Nephron progenitor cell (in vitro differentiated cells): Measurements from ENCODE around the gene MAPK8.

ENCODE experiments used
- DNase-seq: peaks from one replicate; pipeline ENCODE4 v3.0.0; 2021
- H3K27ac Mint-ChIP-seq: 2 replicates; pipeline ENCODE4 v1.8.0; 2021; ENCODE audit warnings: mild to moderate bottlenecking, moderate library complexity, mixed read lengths
- H3K27me3 Mint-ChIP-seq: 2 replicates; pipeline ENCODE4 v1.8.0; 2021; ENCODE audit warnings: mild to moderate bottlenecking, low read depth, mixed read lengths; ENCODE audit not compliant: poor library complexity
- H3K36me3 Mint-ChIP-seq: 2 replicates; pipeline ENCODE4 v1.8.0; 2021; ENCODE audit warnings: low read depth, mixed read lengths
- H3K4me1 Mint-ChIP-seq: 2 replicates; pipeline ENCODE4 v1.8.0; 2021; ENCODE audit warnings: mixed read lengths
- H3K4me3 Mint-ChIP-seq: 2 replicates; pipeline ENCODE4 v1.8.0; 2021; ENCODE audit warnings: mild to moderate bottlenecking, moderate library complexity, mixed read lengths
- H3K9me3 Mint-ChIP-seq: 2 replicates; pipeline ENCODE4 v1.8.0; 2021; ENCODE audit warnings: mild to moderate bottlenecking, moderate library complexity, mixed read lengths
- CTCF ChIP-seq: fragments of 200-600 bp; sonication (generic); IDR thresholded peaks from 2 replicates; pipeline ENCODE4 v1.5.0; 2021; ENCODE audit warnings: antibody characterized with exemption

Gene MAPK8

GRCh38 chr10:48378675-48379074 lies 72.2 kb downstream of the MAPK8 start:
- Mint-ChIP-seq H3K27ac (no peak overlapping the region), H3K9me3 (peaks cover 79% of the 10 kb centered on the region), H3K27me3 (no peaks in the 10 kb centered on the region), H3K4me1 (no peaks in the 10 kb centered on the region), H3K4me3 (no peak overlapping the region), H3K36me3 (peaks cover 76% of the 10 kb centered on the region)
- no peak for DNase-seq
- TF ChIP-seq CTCF = no peak

GRCh38 chr10:48381971-48382370 lies 75.5 kb downstream of the MAPK8 start:
- Mint-ChIP-seq H3K4me1 (no peaks in the 10 kb centered on the region), H3K4me3 (no peak overlapping the region), H3K36me3 (peaks cover 46% of the 10 kb centered on the region), H3K27me3 (no peaks in the 10 kb centered on the region), H3K27ac (no peak overlapping the region), H3K9me3 (peaks cover 46% of the 10 kb centered on the region)
- TF ChIP-seq CTCF = no peak
- DNase-seq = no peak

GRCh38 chr10:48382982-48383381 lies 76.5 kb downstream of the MAPK8 start:
- Mint-ChIP-seq H3K27ac (no peak overlapping the region), H3K4me3 (no peak overlapping the region), H3K4me1 (no peaks in the 10 kb centered on the region), H3K9me3 (peaks cover 37% of the 10 kb centered on the region), H3K27me3 (no peaks in the 10 kb centered on the region), H3K36me3 (peaks cover 43% of the 10 kb centered on the region)
- no peak for DNase-seq
- no peak for TF ChIP-seq CTCF

GRCh38 chr10:48383393-48383792 lies 76.9 kb downstream of the MAPK8 start:
- Mint-ChIP-seq H3K27ac (no peak overlapping the region), H3K36me3 (peaks cover 39% of the 10 kb centered on the region), H3K4me3 (no peak overlapping the region), H3K27me3 (no peaks in the 10 kb centered on the region), H3K9me3 (peaks cover 33% of the 10 kb centered on the region), H3K4me1 (no peaks in the 10 kb centered on the region)
- TF ChIP-seq CTCF = no peak
- DNase-seq = no peak

- Mint-ChIP-seq H3K36me3 (peaks cover 27% of the 10 kb centered on the region), H3K27ac (peak overlapping the region; percentile 86), H3K4me3 (no peak overlapping the region), H3K27me3 (no peaks in the 10 kb centered on the region), H3K9me3 (peaks cover 21% of the 10 kb centered on the region), H3K4me1 (no peaks in the 10 kb centered on the region)
- TF ChIP-seq CTCF = no peak
- DNase-seq = no peak
Measured at GRCh38 chr10:48384699-48384982, 78.2 kb downstream of the MAPK8 start.

- no peaks in the 10 kb centered on the region for H3K36me3 Mint-ChIP-seq
- no peaks in the 10 kb centered on the region for H3K4me1 Mint-ChIP-seq
- H3K9me3 Mint-ChIP-seq = no peaks in the 10 kb centered on the region
- DNase-seq = no peak
- H3K27me3 Mint-ChIP-seq = no peaks in the 10 kb centered on the region
- no peak for TF ChIP-seq CTCF
- H3K27ac Mint-ChIP-seq = peak overlapping the region; percentile 24
- no peak overlapping the region for H3K4me3 Mint-ChIP-seq
Measured at GRCh38 chr10:48389272-48389671, 82.8 kb downstream of the MAPK8 start.
